PC-3 (cell line): ENCODE results near the gene HDAC4. TPM values are rescaled to one million over a fixed set of nuclear protein-coding genes. Genes with fewer than 3 reads are reported as not detected.

Experiments used
- ATAC-seq: fragments of 200-7000 bp; cut with Tn5 transposase; 2 replicates; pipeline ENCODE4 v1.9.1; 2020; ENCODE audit warnings: mild to moderate bottlenecking, moderate library complexity
- BruUV-seq: library from RNA; stranded (reverse); fragments of 400-500 nt; replicated peaks from 2 replicates; lab custom pipeline; 2021; lab: Mats Ljungman, UMichigan
- CTCF ChIA-PET: fragments of 300-600 bp; sonication (Branson Sonifier 250); formaldehyde crosslinking; loops from one replicate; lab custom pipeline; 2022; ENCODE audit warnings: antibody characterized with exemption; lab: Charles Lee
- POLR2A ChIA-PET: fragments of 300-600 bp; sonication (Branson Sonifier 250); formaldehyde crosslinking; loops from one replicate; lab custom pipeline; 2022; ENCODE audit warnings: antibody characterized with exemption; ENCODE audit not compliant: unreplicated experiment; lab: Charles Lee
- DNase-seq: peaks from one replicate; pipeline ENCODE4 v3.0.0-alpha.2; 2015
- H2AFZ ChIP-seq: fragments of 300-600 bp; sonication (generic); 2 replicates; pipeline ENCODE4 v1.6.0; 2016; ENCODE audit warnings: antibody characterized with exemption, low read length
- H3F3A ChIP-seq: fragments of 300-600 bp; sonication (generic); one replicate; pipeline ENCODE4 v1.6.0; 2017; ENCODE audit warnings: antibody characterized with exemption, low read length, control low read depth, mild to moderate bottlenecking; ENCODE audit not compliant: unreplicated experiment
- H3K27ac ChIP-seq: fragments of 300-600 bp; sonication (generic); 2 replicates; pipeline ENCODE4 v1.5.1; 2016; ENCODE audit warnings: mild to moderate bottlenecking, low read length
- H3K27me3 ChIP-seq: fragments of 300-600 bp; sonication (generic); 2 replicates; pipeline ENCODE4 v1.6.1; 2016; ENCODE audit warnings: low read length, mixed read lengths
- H3K36me3 ChIP-seq: fragments of 300-600 bp; sonication (generic); 2 replicates; pipeline ENCODE4 v1.6.1; 2016; ENCODE audit warnings: low read depth, mixed run types, low read length, mixed read lengths
- H3K4me1 ChIP-seq: fragments of 300-600 bp; sonication (generic); 2 replicates; pipeline ENCODE4 v1.5.1; 2016; ENCODE audit warnings: low read length; ENCODE audit not compliant: insufficient read depth
- H3K4me2 ChIP-seq: fragments of 300-600 bp; sonication (generic); 2 replicates; pipeline ENCODE4 v1.6.0; 2016; ENCODE audit warnings: low read length
- H3K4me3 ChIP-seq: fragments of 300-600 bp; sonication (generic); 2 replicates; pipeline ENCODE4 v1.5.1; 2016; ENCODE audit warnings: mild to moderate bottlenecking, low read length, mixed read lengths
- H3K79me2 ChIP-seq: fragments of 300-600 bp; sonication (generic); 2 replicates; pipeline ENCODE4 v1.6.1; 2017; ENCODE audit warnings: low read length, mixed read lengths
- H3K9ac ChIP-seq: fragments of 300-600 bp; sonication (generic); 2 replicates; pipeline ENCODE4 v1.6.0; 2016; ENCODE audit warnings: mild to moderate bottlenecking, low read length
- H3K9me2 ChIP-seq: fragments of 300-600 bp; sonication (generic); replicated peaks from 2 replicates; pipeline ENCODE4 v1.6.1; 2016; ENCODE audit warnings: mixed run types, low read length, mixed read lengths
- H3K9me3 ChIP-seq: fragments of 300-600 bp; sonication (generic); 2 replicates; pipeline ENCODE4 v1.6.1; 2016; ENCODE audit warnings: low read length, mixed read lengths
- H4K20me1 ChIP-seq: fragments of 300-600 bp; sonication (generic); 2 replicates; pipeline ENCODE4 v1.6.1; 2016; ENCODE audit warnings: low read length, mixed read lengths
- EZH2 ChIP-seq: fragments of 300-600 bp; sonication (generic); IDR thresholded peaks from one replicate; pipeline ENCODE4 v1.6.1; 2017; ENCODE audit warnings: antibody characterized with exemption, mild to moderate bottlenecking, low read length; ENCODE audit not compliant: unreplicated experiment
- EZH2phosphoT487 ChIP-seq: fragments of 300-600 bp; sonication (generic); IDR thresholded peaks from 2 replicates; pipeline ENCODE4 v1.6.1; 2018; ENCODE audit warnings: mild to moderate bottlenecking, antibody characterized with exemption, low read length, borderline replicate concordance
- intact Hi-C: fragments of 100-400 bp; cut with micrococcal nuclease; formaldehyde crosslinking; loops from 2 replicates; pipeline ENCODE4 v1.9.0; 2023
- total RNA-seq: library from RNA; depleted of rRNA; stranded (reverse); fragments of >200 nt; gene quantifications from 2 replicates; pipeline ENCODE4 v1.2.3, GENCODE V29; 2014
- TF ChIP-seq, protein P1 (sequence below): fragments of 300-600 bp; sonication (generic); conservative IDR thresholded peaks from 2 replicates; pipeline ENCODE4 v1.5.1; 2017; ENCODE audit warnings: antibody characterized with exemption, low read depth, mild to moderate bottlenecking, low read length

HDAC4 gene
- total RNA-seq, 1 experiment from 2014 or later = 8.5 TPM

DNA sequence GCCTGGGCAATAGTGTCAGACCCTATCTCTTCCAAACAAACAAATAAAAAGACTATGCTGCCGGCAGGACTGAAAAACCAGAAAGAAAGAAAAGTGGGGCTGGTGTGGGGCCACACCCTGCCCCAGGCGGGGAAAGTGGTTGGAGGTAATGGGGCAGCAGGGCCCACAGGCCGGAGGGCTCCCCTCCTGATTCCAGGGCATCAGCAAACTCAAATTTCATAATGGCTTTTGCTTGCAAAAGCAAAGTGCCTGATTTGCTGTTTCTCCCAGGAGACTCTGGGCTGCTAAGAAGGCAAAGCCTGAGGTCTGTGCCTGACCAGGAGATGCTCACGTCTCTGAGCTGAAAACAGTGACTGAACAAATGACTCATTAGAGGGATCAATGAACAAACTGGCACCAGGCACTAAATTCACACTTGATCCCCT lies 121.9 kb downstream of the HDAC4 start:
- H3K4me2 ChIP-seq = no peak overlapping the region
- intact Hi-C loops = no loop called here

DNA sequence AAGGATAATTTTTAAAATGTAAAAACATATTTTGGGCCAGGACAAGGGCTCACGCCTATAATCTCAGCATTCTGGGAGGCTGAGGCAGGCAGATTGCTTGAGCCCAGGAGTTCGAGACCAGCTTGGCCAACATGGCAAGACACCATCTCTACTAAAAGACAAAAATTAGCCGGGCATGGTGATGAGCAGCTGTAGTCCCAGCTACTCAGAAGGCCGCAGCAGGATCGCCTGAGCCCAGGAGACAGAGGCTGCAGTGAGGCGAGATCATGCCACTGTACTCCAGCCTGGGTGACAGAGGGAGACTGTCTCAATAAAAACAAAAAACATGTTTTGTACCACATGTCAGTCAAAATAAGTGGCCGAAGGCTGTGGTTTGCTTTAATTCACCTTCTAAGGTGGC lies 122.5 kb downstream of the HDAC4 start:
- H3K27ac ChIP-seq = no peak overlapping the region
- H2AFZ ChIP-seq = no peak overlapping the region
- no peak for TF ChIP-seq EZH2phosphoT487
- no peak for TF ChIP-seq EZH2
- TF ChIP-seq, protein P1, sequence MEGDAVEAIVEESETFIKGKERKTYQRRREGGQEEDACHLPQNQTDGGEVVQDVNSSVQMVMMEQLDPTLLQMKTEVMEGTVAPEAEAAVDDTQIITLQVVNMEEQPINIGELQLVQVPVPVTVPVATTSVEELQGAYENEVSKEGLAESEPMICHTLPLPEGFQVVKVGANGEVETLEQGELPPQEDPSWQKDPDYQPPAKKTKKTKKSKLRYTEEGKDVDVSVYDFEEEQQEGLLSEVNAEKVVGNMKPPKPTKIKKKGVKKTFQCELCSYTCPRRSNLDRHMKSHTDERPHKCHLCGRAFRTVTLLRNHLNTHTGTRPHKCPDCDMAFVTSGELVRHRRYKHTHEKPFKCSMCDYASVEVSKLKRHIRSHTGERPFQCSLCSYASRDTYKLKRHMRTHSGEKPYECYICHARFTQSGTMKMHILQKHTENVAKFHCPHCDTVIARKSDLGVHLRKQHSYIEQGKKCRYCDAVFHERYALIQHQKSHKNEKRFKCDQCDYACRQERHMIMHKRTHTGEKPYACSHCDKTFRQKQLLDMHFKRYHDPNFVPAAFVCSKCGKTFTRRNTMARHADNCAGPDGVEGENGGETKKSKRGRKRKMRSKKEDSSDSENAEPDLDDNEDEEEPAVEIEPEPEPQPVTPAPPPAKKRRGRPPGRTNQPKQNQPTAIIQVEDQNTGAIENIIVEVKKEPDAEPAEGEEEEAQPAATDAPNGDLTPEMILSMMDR = no peak
- BruUV-seq = no TSS peak
- no peaks in the 10 kb centered on the region for H3K36me3 ChIP-seq
- no peak overlapping the region for H3K4me3 ChIP-seq
- no peaks in the 10 kb centered on the region for H3K9me3 ChIP-seq
- H4K20me1 ChIP-seq = no peaks in the 10 kb centered on the region
- H3K4me2 ChIP-seq = no peak overlapping the region
- DNase-seq = no peak
- peaks cover 40% of the 10 kb centered on the region for H3K4me1 ChIP-seq
- intact Hi-C loops = no loop called here
- no peaks in the 10 kb centered on the region for H3F3A ChIP-seq
- no peak for ATAC-seq
- POLR2A ChIA-PET = no interaction called here
- peaks cover 50% of the 10 kb centered on the region for H3K79me2 ChIP-seq
- no peaks in the 10 kb centered on the region for H3K27me3 ChIP-seq
- CTCF ChIA-PET = no interaction called here
- no peaks in the 10 kb centered on the region for H3K9me2 ChIP-seq
- no peak overlapping the region for H3K9ac ChIP-seq

More for the DNA sequence above, 121.9 kb downstream of the HDAC4 start:
- ATAC-seq (no peak), DNase-seq (peak; percentile 29)
- BruUV-seq = no TSS peak
- Histone ChIP-seq H3K9me2 (no peaks in the 10 kb centered on the region), H3K4me1 (peaks cover 38% of the 10 kb centered on the region), H3K27me3 (no peaks in the 10 kb centered on the region), H3K9me3 (no peaks in the 10 kb centered on the region), H3F3A (no peaks in the 10 kb centered on the region), H3K27ac (no peak overlapping the region), H3K36me3 (no peaks in the 10 kb centered on the region), H3K9ac (no peak overlapping the region), H3K4me3 (no peak overlapping the region), H2AFZ (no peak overlapping the region), H4K20me1 (no peaks in the 10 kb centered on the region), H3K79me2 (peaks cover 45% of the 10 kb centered on the region)
- ChIA-PET POLR2A (no interaction called here), CTCF (no interaction called here)
- TF ChIP-seq, protein P1 = no peak
- no peak for TF ChIP-seq EZH2
- TF ChIP-seq EZH2phosphoT487 = no peak

DNA sequence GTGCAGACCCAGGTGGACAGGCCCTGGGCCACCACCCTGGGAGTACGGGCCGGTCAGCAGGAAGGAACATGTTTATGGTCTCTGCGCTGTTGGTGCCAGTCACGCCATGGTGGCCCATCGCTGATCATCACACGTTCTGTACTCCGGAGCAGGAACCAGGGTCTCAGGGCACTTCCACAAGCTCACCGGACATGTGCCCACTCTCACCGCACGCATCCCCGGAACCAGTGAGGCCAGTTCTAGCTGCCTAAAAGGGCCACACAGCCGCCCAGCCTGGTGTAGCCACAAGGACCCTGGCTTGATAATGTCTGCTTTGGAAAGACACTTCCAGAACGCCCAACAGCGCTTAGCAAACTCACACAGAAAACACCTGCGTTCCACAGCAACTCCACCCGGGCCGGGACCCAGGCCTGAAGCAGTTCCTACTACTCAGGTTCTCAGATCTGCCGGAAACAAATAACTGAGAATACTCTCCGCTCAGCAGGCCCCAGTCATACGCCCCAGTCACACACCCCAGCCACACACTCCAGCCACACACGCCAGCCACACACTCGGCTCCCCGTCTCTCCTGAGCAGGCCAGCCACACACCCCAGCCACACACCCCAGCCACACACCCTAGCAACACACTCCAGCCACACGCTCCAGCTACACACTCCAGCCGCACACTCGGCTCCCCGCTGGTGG lies 123.3 kb downstream of the HDAC4 start:
- Histone ChIP-seq H3K9ac (no peak overlapping the region), H3K79me2 (peaks cover 59% of the 10 kb centered on the region), H3K4me1 (peaks cover 40% of the 10 kb centered on the region), H3K27me3 (no peaks in the 10 kb centered on the region), H3K4me3 (no peak overlapping the region), H2AFZ (no peak overlapping the region), H3K9me2 (no peaks in the 10 kb centered on the region), H4K20me1 (no peaks in the 10 kb centered on the region), H3K36me3 (no peaks in the 10 kb centered on the region), H3K9me3 (no peaks in the 10 kb centered on the region), H3F3A (no peaks in the 10 kb centered on the region), H3K4me2 (no peak overlapping the region), H3K27ac (no peak overlapping the region)
- intact Hi-C loops = no loop called here
- POLR2A ChIA-PET = no interaction called here
- CTCF ChIA-PET = no interaction called here
- BruUV-seq = no TSS peak
- no peak for DNase-seq
- TF ChIP-seq, protein P1 = no peak
- TF ChIP-seq EZH2phosphoT487 (no peak), EZH2 (no peak)
- no peak for ATAC-seq
